Endometrium (tissue), 2 donors: ENCODE results near the gene MOCOS.

Source experiments
- FAIRE-seq: peaks from 2 replicates; lab custom pipeline; 2012; peaks lifted over from hg19 to GRCh38; lab: Jason Lieb, UNC
- donor health status: control.
- donor health status: control.

The MOCOS gene

GRCh38 chr18:36304723-36305122 lies 117.4 kb downstream of the MOCOS start:
- FAIRE-seq, result no peak

GRCh38 chr18:36305375-36305774 lies 118.1 kb downstream of the MOCOS start:
- no peak for FAIRE-seq

GRCh38 chr18:36307513-36307912 lies 120.2 kb downstream of the MOCOS start:
- no peak for FAIRE-seq

GRCh38 chr18:36308711-36309435 lies 121.6 kb downstream of the MOCOS start:
- no peak for FAIRE-seq

- no peak for FAIRE-seq
Measured at GRCh38 chr18:36309436-36310391, 122.4 kb downstream of the MOCOS start.

- no peak for FAIRE-seq
Measured at GRCh38 chr18:36311026-36311570, 123.8 kb downstream of the MOCOS start.

GRCh38 chr18:36312806-36313395 lies 125.6 kb downstream of the MOCOS start:
- FAIRE-seq, result no peak

GRCh38 chr18:36314098-36314497 lies 126.8 kb downstream of the MOCOS start:
- FAIRE-seq, result no peak

GRCh38 chr18:36314754-36315153 lies 127.5 kb downstream of the MOCOS start:
- FAIRE-seq, result no peak

- FAIRE-seq, result no peak
Measured at GRCh38 chr18:36315736-36316135, 128.4 kb downstream of the MOCOS start.

GRCh38 chr18:36316246-36316645 lies 128.9 kb downstream of the MOCOS start:
- FAIRE-seq, result no peak
